Measurements from ENCODE around the gene CYSLTR2.

GRCh38 chr13:48727241-48728011 is 73.7 kb downstream of the CYSLTR2 start:
- TF ChIP-seq POLR2A (IDR thresholded peaks at IDR 0.05; ENCODE audit: low read depth, low read length): no peak
- no peak for TF ChIP-seq POLR2AphosphoS5 (IDR thresholded peaks at IDR 0.05; ENCODE audit: low read depth, low read length)
- no peak for TF ChIP-seq TAF1 (IDR thresholded peaks at IDR 0.05; ENCODE audit: borderline replicate concordance, low read depth, low read length)

All from GM12892 (cell line).